Loucy (cell line): Measurements from ENCODE around the gene AFF1.
A peak's percentile ranks its signal among the peaks of the same experiment; 100 is the strongest.

Source experiments
- H2AFZ ChIP-seq: fragments of 200-600 bp; sonication (generic); 2 replicates; pipeline ENCODE4 v1.6.0; 2016; ENCODE audit warnings: antibody characterized with exemption, mild to moderate bottlenecking, low read length, moderate library complexity
- H3F3A ChIP-seq: fragments of 200-600 bp; 2 replicates; pipeline ENCODE4 v1.6.0; 2016; ENCODE audit warnings: antibody characterized with exemption, low read depth, mild to moderate bottlenecking
- H3K27me3 ChIP-seq: fragments of 200-600 bp; sonication (generic); 2 replicates; pipeline ENCODE4 v1.6.1; 2014; ENCODE audit warnings: low read length, mild to moderate bottlenecking; ENCODE audit not compliant: insufficient read depth, poor library complexity, severe bottlenecking
- H3K36me3 ChIP-seq: fragments of 200-600 bp; sonication (generic); 2 replicates; pipeline ENCODE4 v1.6.1; 2016; ENCODE audit warnings: low read length; ENCODE audit not compliant: insufficient read depth
- H3K4me1 ChIP-seq: fragments of 200-600 bp; sonication (generic); 2 replicates; pipeline ENCODE4 v1.5.1; 2014; ENCODE audit warnings: low read length, mild to moderate bottlenecking; ENCODE audit not compliant: insufficient read depth, poor library complexity, severe bottlenecking
- H3K4me2 ChIP-seq: fragments of 200-600 bp; sonication (generic); 2 replicates; pipeline ENCODE4 v1.6.0; 2014; ENCODE audit warnings: antibody characterized with exemption, low read length, low read depth, mild to moderate bottlenecking; ENCODE audit not compliant: poor library complexity, severe bottlenecking
- H3K4me3 ChIP-seq: fragments of 200-600 bp; sonication (generic); 2 replicates; pipeline ENCODE4 v1.5.1; 2014; ENCODE audit warnings: low read length, mild to moderate bottlenecking, mixed read lengths; ENCODE audit not compliant: poor library complexity, severe bottlenecking
- H3K79me2 ChIP-seq: fragments of 200-600 bp; sonication (generic); 2 replicates; pipeline ENCODE4 v1.6.1; 2014; ENCODE audit warnings: low read length; ENCODE audit not compliant: insufficient read depth
- H3K9ac ChIP-seq: fragments of 200-600 bp; sonication (generic); 2 replicates; pipeline ENCODE4 v1.6.0; 2014; ENCODE audit warnings: mild to moderate bottlenecking, low read depth, low read length, moderate library complexity; ENCODE audit not compliant: poor library complexity, severe bottlenecking
- H3K9me2 ChIP-seq: fragments of 200-600 bp; sonication (generic); replicated peaks from 2 replicates; pipeline ENCODE4 v1.6.1; 2016; ENCODE audit warnings: low read depth, low read length, mixed read lengths
- H3K9me3 ChIP-seq: fragments of 200-600 bp; sonication (generic); 2 replicates; pipeline ENCODE4 v1.6.1; 2014; ENCODE audit warnings: mild to moderate bottlenecking, antibody characterized with exemption, low read length, low read depth; ENCODE audit not compliant: insufficient read depth
- H4K20me1 ChIP-seq: fragments of 200-600 bp; sonication (generic); 2 replicates; pipeline ENCODE4 v1.6.0; 2014; ENCODE audit warnings: antibody characterized with exemption, low read length, mild to moderate bottlenecking; ENCODE audit not compliant: insufficient read depth, poor library complexity, severe bottlenecking
- CTCF ChIP-seq: fragments of 200-600 bp; sonication (generic); conservative IDR thresholded peaks from 2 replicates; pipeline ENCODE4 v1.5.1; 2014; ENCODE audit warnings: mild to moderate bottlenecking, antibody characterized with exemption, low read length
- EZH2phosphoT487 ChIP-seq: fragments of 200-600 bp; IDR thresholded peaks from 2 replicates; pipeline ENCODE4 v1.6.1; 2018; ENCODE audit warnings: antibody characterized with exemption, mild to moderate bottlenecking, moderate library complexity, borderline replicate concordance

AFF1 gene

GRCh38 chr4:87019246-87019791 lies 84.5 kb downstream of the AFF1 start:
- H3K79me2 ChIP-seq = peaks cover 97% of the 10 kb centered on the region
- no peaks in the 10 kb centered on the region for H3K9me2 ChIP-seq
- no peaks in the 10 kb centered on the region for H3K9me3 ChIP-seq
- H2AFZ ChIP-seq = no peak overlapping the region
- TF ChIP-seq CTCF = no peak
- no peak for TF ChIP-seq EZH2phosphoT487
- no peaks in the 10 kb centered on the region for H3F3A ChIP-seq
- H3K27me3 ChIP-seq = no peaks in the 10 kb centered on the region
- H3K36me3 ChIP-seq = no peaks in the 10 kb centered on the region
- H3K9ac ChIP-seq = no peak overlapping the region
- peaks cover 52% of the 10 kb centered on the region for H3K4me1 ChIP-seq
- peaks cover 80% of the 10 kb centered on the region for H4K20me1 ChIP-seq
- H3K4me2 ChIP-seq = peak overlapping the region; percentile 10
- no peak overlapping the region for H3K4me3 ChIP-seq

GRCh38 chr4:87019898-87020297 lies 85.1 kb downstream of the AFF1 start:
- Histone ChIP-seq H3K4me1 (peaks cover 46% of the 10 kb centered on the region), H3K36me3 (no peaks in the 10 kb centered on the region), H3F3A (no peaks in the 10 kb centered on the region), H4K20me1 (peaks cover 74% of the 10 kb centered on the region), H2AFZ (no peak overlapping the region), H3K79me2 (peaks cover 97% of the 10 kb centered on the region), H3K9me3 (no peaks in the 10 kb centered on the region), H3K9me2 (no peaks in the 10 kb centered on the region), H3K27me3 (no peaks in the 10 kb centered on the region), H3K9ac (no peak overlapping the region), H3K4me2 (peak overlapping the region; percentile 10), H3K4me3 (no peak overlapping the region)
- TF ChIP-seq CTCF (no peak), EZH2phosphoT487 (no peak)

- Histone ChIP-seq H2AFZ (no peak overlapping the region), H3K9me3 (no peaks in the 10 kb centered on the region), H3K4me2 (no peak overlapping the region), H3F3A (no peaks in the 10 kb centered on the region), H3K4me1 (peaks cover 17% of the 10 kb centered on the region), H3K36me3 (0 out of 2 replicates have a peak, but pooled peaks cover 2% of the 10 kb centered on the region), H3K9ac (no peak overlapping the region), H3K79me2 (peaks cover 96% of the 10 kb centered on the region), H3K27me3 (no peaks in the 10 kb centered on the region), H3K9me2 (no peaks in the 10 kb centered on the region), H4K20me1 (peaks cover 68% of the 10 kb centered on the region), H3K4me3 (no peak overlapping the region)
- TF ChIP-seq EZH2phosphoT487 (no peak), CTCF (no peak)
Observed at GRCh38 chr4:87024201-87024600, 89.4 kb downstream of the AFF1 start.
